KMS-11 (cell line): Measurements from ENCODE around the gene FSHR.

Experiments used
- H2AFZ ChIP-seq: fragments of 200-600 bp; sonication (generic); 2 replicates; pipeline ENCODE4 v1.6.1; 2016; ENCODE audit warnings: antibody characterized with exemption, mixed run types, low read depth
- H3K27ac ChIP-seq: fragments of 200-600 bp; sonication (generic); 2 replicates; pipeline ENCODE4 v1.6.1; 2016; ENCODE audit warnings: mild to moderate bottlenecking, mixed run types
- H3K27me3 ChIP-seq: fragments of 200-600 bp; sonication (generic); 2 replicates; pipeline ENCODE4 v1.6.1; 2017; ENCODE audit warnings: mild to moderate bottlenecking, low read depth, mixed run types, moderate library complexity; ENCODE audit not compliant: insufficient read depth
- H3K36me3 ChIP-seq: fragments of 200-600 bp; sonication (generic); 2 replicates; pipeline ENCODE4 v1.6.1; 2017; ENCODE audit warnings: mild to moderate bottlenecking, mixed run types; ENCODE audit not compliant: insufficient read depth
- H3K4me1 ChIP-seq: fragments of 200-600 bp; sonication (generic); 2 replicates; pipeline ENCODE4 v1.6.1; 2016; ENCODE audit warnings: mild to moderate bottlenecking, low read depth, mixed run types; ENCODE audit not compliant: poor library complexity, severe bottlenecking
- H3K4me2 ChIP-seq: fragments of 200-600 bp; sonication (generic); 2 replicates; pipeline ENCODE4 v1.7.0; 2016; ENCODE audit warnings: mild to moderate bottlenecking, mixed run types
- H3K4me3 ChIP-seq: fragments of 200-600 bp; sonication (generic); IDR thresholded peaks from 2 replicates; pipeline ENCODE4 v1.6.1; 2017; ENCODE audit warnings: low read depth, low read length, mixed read lengths; ENCODE audit not compliant: insufficient read depth
- H3K79me2 ChIP-seq: fragments of 200-600 bp; sonication (generic); 2 replicates; pipeline ENCODE4 v1.6.1; 2016; ENCODE audit warnings: low read depth, mixed run types; ENCODE audit not compliant: insufficient read depth
- H3K9ac ChIP-seq: fragments of 200-600 bp; sonication (generic); 2 replicates; pipeline ENCODE4 v1.6.1; 2016; ENCODE audit warnings: mild to moderate bottlenecking, mixed run types
- H4K20me1 ChIP-seq: fragments of 200-600 bp; sonication (generic); 2 replicates; pipeline ENCODE4 v1.6.1; 2016; ENCODE audit warnings: mild to moderate bottlenecking, mixed run types; ENCODE audit not compliant: insufficient read depth
- TF ChIP-seq, protein P1 (sequence below): fragments of 200-600 bp; sonication (generic); conservative IDR thresholded peaks from 2 replicates; pipeline ENCODE4 v1.6.1; 2017; ENCODE audit warnings: low read depth, mild to moderate bottlenecking, antibody characterized with exemption, low read length, moderate library complexity, mixed read lengths

FSHR gene

DNA sequence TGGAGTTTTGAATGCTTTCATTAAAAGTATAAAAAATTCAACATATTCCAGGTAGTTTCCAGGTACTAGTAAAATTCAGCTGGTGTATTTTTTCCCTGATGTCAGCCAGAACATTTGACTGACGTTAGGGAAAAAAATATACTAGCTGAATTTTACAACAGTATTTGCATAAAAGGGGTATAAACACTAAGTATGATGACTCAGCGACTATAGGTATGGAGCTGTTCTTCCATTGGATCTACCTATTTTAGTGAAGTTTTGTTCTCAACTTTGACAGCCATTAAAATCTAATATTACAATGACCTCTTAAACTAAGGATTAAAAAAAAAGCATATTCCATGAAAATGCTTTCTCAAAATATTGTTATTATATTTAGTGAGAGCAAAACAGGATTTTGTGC lies 155.9 kb downstream of the FSHR start:
- Histone ChIP-seq H3K27ac (no peak overlapping the region), H4K20me1 (no peaks in the 10 kb centered on the region), H3K9ac (no peak overlapping the region), H3K36me3 (no peaks in the 10 kb centered on the region), H2AFZ (no peak overlapping the region), H3K4me2 (no peak overlapping the region), H3K27me3 (no peaks in the 10 kb centered on the region), H3K4me1 (no peaks in the 10 kb centered on the region), H3K79me2 (no peaks in the 10 kb centered on the region), H3K4me3 (no peak overlapping the region)
- TF ChIP-seq, protein P1, sequence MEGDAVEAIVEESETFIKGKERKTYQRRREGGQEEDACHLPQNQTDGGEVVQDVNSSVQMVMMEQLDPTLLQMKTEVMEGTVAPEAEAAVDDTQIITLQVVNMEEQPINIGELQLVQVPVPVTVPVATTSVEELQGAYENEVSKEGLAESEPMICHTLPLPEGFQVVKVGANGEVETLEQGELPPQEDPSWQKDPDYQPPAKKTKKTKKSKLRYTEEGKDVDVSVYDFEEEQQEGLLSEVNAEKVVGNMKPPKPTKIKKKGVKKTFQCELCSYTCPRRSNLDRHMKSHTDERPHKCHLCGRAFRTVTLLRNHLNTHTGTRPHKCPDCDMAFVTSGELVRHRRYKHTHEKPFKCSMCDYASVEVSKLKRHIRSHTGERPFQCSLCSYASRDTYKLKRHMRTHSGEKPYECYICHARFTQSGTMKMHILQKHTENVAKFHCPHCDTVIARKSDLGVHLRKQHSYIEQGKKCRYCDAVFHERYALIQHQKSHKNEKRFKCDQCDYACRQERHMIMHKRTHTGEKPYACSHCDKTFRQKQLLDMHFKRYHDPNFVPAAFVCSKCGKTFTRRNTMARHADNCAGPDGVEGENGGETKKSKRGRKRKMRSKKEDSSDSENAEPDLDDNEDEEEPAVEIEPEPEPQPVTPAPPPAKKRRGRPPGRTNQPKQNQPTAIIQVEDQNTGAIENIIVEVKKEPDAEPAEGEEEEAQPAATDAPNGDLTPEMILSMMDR = no peak

DNA sequence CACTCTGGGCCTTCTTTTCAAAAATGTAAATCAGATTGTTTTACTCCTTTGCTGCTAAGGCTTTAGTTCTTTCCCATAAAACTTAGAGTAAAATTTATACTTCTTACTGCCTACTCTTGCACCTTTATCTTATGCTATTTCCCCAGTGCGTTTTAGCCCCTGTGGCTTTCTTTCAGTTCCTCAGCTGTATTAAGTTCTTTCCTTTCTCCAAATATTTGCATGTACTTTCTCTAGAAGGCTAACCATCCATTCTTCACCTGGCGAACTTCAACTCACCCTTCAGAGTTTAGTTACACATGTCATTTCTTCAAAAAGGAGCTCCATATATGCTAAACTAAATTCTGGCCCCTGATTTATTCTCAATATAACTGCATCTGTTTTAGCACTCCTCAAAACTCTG lies 160.7 kb downstream of the FSHR start:
- Histone ChIP-seq H2AFZ (no peak overlapping the region), H3K4me2 (no peak overlapping the region), H3K79me2 (no peaks in the 10 kb centered on the region), H3K4me1 (no peaks in the 10 kb centered on the region), H3K9ac (no peak overlapping the region), H3K27ac (no peak overlapping the region), H3K36me3 (no peaks in the 10 kb centered on the region), H3K4me3 (no peak overlapping the region), H4K20me1 (no peaks in the 10 kb centered on the region), H3K27me3 (no peaks in the 10 kb centered on the region)
- TF ChIP-seq, protein P1 = no peak

DNA sequence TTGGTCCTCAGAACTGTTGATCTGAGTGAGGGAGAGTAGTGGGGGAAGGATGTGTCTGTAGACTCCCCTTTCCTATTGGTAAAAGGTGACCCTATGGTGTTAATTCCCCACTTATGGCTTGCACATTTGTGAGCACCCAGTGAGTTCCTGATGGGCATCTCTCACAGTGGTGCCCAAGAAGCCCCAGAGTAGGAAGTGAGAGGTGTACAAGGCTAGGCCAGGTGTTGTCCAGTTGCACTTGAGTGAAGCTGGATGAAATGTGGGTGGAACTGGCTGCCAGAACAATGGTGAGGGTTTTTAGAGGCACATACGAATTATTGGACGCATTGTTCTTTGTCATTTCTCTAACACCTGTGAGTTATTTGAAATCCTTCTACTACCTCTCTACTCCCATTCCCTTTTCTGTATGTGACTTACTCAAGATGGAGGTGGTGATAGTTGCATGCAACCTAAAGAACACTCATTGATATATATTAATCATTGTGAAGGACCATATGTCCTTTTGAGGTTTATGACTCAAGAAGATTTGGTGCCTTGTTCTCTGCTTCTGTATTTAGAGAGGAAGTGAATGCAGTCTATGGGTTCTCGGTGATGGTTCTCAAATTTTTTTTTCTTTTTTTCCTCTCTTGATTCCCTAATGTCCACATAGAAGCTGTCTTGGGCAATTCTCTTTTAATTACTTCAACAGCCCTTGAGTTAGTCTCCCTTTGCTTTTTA lies 162.7 kb downstream of the FSHR start:
- H3K27me3 ChIP-seq = no peaks in the 10 kb centered on the region
- H3K4me3 ChIP-seq = no peak overlapping the region
- H3K9ac ChIP-seq = no peak overlapping the region
- H3K4me1 ChIP-seq = no peaks in the 10 kb centered on the region
- no peaks in the 10 kb centered on the region for H4K20me1 ChIP-seq
- H3K27ac ChIP-seq = no peak overlapping the region
- TF ChIP-seq, protein P1 = no peak
- no peaks in the 10 kb centered on the region for H3K36me3 ChIP-seq
- H3K4me2 ChIP-seq = no peak overlapping the region
- no peak overlapping the region for H2AFZ ChIP-seq
- no peaks in the 10 kb centered on the region for H3K79me2 ChIP-seq

DNA sequence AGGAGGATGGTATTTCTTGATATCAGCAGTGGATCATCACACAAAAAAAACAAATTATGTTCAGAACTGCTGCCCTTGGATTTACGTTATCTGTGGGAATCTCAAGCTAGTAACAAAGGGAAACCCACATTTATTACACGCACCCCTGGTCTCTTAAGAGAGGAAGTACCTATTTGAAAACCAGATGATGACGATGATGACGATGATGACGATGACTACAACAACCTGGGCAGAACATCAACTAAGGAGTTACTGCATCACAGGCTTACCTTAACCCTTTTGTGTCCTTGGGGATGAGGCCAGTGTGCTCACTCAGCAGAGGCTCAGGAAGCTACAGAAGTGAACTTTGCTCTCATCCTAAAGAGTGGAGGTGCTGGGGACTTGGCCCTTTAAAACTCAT lies 169.4 kb downstream of the FSHR start:
- Histone ChIP-seq H3K27me3 (no peaks in the 10 kb centered on the region), H3K27ac (no peak overlapping the region), H3K9ac (no peak overlapping the region), H3K79me2 (no peaks in the 10 kb centered on the region), H4K20me1 (no peaks in the 10 kb centered on the region), H3K36me3 (no peaks in the 10 kb centered on the region), H3K4me1 (no peaks in the 10 kb centered on the region), H2AFZ (no peak overlapping the region), H3K4me3 (no peak overlapping the region), H3K4me2 (no peak overlapping the region)
- TF ChIP-seq, protein P1 = no peak
